CD4-positive, alpha-beta T cell treated with Interleukin-1 beta for 1 hour (primary cell): Measurements from ENCODE around the gene CACNA1H.

Source experiments
- DNase-seq, 2 donors: peaks; one replicate each; pipeline ENCODE4 v3.0.0-alpha.2; 2020 to 2022

The CACNA1H gene

GRCh38 chr16:1123525-1124230 lies 29.2 kb upstream of the CACNA1H start:
- no peak for DNase-seq

DNA sequence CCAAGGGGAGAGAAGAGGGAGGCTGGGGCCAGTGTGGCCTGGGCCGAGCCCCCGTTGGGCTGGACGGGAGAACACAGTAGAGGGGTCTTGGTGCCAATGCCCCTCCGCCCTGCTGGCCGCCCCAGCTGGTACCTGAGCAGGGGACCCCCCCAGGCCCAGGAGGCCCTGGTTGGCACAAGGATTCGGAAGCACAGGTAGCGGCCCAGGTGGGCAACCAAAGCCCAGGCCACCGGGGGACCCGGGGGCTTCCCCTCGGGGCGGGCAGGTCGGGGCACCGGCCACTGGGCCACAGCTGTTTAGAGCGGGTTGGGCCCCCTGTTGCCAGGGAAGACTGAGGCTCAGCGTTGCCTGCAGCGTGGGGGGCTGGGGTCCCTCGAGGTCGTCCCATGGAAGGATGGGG lies 28.6 kb upstream of the CACNA1H start:
- DNase-seq: no peak

DNA sequence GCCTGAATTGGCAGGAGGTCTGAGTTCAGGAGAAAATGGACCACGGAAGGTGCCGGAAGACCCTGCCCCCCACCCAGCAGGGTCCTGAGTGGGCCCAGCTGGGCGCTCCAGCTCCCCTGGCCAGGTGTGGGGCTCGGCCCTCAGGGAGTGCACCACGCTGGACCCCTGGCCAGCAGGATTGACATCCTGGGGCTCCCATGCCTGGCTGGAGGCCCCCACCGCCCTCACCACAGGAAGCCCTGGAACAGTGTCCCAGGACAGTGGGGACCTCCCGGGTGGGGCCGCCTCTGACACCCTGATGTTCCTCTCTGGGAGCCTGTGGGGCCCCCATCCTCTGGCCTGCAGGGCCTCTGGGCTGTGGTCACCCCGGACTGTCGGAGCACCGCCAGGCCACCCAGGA lies 28.1 kb upstream of the CACNA1H start:
- DNase-seq: no peak

GRCh38 chr16:1125471-1125870 lies 27.4 kb upstream of the CACNA1H start:
- peak in 1 of 2 donors; percentile 7 for DNase-seq

DNA sequence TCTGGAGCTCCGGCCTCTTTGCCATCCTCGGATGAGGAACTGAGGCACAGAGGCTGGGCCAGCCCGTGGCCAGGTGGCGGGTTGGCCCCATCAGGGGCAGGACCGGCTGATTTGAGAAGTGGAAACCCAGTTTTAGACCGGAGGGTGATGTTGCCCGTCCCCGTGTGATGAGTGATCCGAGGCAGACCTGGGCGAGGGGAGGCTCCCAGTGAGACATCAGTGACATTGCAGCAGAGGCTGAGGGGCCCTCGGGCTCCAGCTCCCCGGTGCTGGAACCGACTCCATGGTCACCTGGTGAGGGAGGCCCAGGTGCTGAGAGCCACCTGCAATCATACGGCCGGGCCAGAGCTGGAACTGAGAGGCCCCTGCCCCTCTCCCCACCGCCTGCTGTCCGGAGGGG lies 26.9 kb upstream of the CACNA1H start:
- no peak for DNase-seq

DNA sequence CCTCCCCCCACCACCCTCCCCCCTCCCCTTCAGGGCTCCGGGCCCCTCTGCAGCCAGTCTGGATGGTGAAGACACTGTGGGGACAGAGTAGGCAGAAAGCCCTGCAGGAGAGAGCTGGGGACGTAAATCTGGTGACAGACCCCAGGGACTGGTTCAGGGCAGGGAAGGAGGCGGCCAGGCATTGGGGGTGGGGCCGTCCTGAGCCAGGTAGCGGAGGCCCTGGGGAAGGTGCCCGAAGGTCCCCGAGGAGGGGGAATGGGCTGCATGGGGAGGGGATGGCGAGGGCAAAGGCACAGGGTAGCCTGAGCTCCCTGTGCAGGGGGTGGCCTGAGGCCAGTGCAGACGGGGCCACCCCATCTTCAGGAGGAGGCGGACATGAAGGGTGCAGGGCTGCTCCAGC lies 26.3 kb upstream of the CACNA1H start:
- DNase-seq: no peak

- no peak for DNase-seq
Observed at GRCh38 chr16:1127101-1127500, 25.8 kb upstream of the CACNA1H start.

- DNase-seq: no peak
Observed at GRCh38 chr16:1127971-1128715, 24.8 kb upstream of the CACNA1H start.

DNA sequence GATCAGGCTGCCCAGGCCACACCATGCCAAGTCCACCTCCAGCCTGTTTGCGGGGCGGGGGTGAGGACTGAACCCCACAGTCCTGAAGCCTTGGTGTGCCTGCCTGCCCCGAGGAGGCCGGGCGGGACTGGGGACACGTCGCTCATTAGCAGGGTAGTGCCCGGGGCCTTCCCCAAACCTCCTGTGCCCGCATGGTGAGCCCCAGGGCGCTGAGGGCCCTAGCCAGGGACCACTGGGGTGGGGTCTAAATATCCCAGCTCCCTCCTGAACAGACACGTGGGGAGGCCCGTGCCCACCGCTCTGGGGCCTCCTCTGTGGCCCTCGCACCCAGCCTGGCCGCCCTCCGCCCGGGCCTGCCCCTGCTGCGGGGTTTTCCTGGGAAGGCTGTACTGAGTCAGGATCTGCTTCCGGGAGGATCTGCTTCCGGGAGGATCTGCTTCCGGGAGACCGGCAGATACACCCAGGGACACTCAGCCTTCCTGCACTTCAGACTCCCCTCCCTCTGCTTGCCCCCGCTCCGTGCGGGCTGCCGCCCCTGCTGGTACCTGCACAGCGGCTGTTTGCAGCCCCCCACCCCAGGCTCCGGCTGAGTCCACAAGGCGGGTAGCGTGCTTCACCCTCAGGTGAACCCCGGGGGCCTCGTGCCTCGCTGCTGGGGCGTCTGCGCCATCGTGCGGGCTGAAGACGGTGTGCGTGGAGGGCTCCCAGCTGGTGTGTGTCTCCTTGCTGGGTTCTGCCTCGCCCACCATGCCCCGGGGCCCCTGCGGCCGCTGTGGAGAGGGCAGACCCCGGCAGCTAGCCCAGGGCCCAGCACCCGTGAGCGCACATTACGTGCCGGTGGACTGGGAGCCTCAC lies 23.6 kb upstream of the CACNA1H start:
- DNase-seq: no peak

GRCh38 chr16:1130382-1130781 lies 22.5 kb upstream of the CACNA1H start:
- no peak for DNase-seq

GRCh38 chr16:1131378-1131994 lies 21.4 kb upstream of the CACNA1H start:
- no peak for DNase-seq

- DNase-seq: no peak
Observed at GRCh38 chr16:1132431-1132830, 20.5 kb upstream of the CACNA1H start.

- no peak for DNase-seq
Observed at GRCh38 chr16:1133271-1133670, 19.6 kb upstream of the CACNA1H start.

DNA sequence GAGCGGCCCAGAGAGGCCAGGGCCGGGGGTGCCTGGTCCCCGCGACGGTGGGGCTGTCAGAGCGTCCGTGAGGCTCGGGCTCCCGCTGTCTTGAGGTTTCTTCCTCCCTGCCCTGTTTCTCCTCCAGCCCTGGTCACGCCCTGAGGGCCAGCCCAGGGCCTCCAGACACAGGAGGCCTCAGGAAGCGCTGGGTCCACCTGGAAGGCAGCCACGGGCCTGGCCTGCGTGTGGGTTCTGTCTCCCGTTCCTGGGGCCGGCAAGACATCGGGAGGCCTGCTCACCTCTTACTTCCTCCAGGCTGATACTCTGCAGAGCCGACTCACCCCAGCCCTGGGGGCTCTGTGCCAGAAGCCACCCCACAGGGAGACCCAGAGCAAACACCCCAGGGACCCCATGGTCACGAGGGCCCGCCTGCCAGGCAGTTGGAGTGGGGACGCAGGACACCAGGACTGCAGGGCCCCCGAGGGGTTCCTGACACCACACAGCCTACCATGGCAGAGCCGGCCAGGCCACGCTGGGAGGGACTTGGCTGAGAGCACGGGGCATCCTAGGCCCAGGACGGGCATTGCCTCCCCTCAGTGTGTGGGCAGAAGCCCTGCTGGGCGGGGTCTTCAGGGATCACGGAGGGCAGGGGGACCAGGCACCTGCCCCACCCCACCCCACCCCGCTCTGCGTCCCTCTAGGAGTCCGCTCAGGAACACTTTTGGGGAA lies 18.9 kb upstream of the CACNA1H start:
- no peak for DNase-seq

- DNase-seq: no peak
Observed at GRCh38 chr16:1134776-1135458, 18.0 kb upstream of the CACNA1H start.

DNA sequence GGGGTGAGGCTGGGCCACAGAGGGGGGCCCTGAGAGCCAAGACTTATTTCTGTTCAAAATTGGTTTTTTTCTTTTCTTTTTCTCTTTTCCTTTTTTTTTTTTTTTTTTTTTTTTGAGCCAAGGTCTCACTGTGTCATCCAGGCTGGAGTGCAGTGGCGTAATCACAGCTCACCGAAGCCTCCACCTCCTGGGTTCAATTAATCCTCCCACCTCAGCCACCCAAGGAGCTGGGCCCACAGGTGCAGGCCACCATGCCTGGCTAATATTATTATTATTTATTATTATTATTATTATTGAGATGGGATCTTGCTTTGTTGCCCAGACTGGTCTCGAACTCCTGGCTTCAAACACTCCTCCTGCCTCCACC lies 17.5 kb upstream of the CACNA1H start:
- DNase-seq: no peak

DNA sequence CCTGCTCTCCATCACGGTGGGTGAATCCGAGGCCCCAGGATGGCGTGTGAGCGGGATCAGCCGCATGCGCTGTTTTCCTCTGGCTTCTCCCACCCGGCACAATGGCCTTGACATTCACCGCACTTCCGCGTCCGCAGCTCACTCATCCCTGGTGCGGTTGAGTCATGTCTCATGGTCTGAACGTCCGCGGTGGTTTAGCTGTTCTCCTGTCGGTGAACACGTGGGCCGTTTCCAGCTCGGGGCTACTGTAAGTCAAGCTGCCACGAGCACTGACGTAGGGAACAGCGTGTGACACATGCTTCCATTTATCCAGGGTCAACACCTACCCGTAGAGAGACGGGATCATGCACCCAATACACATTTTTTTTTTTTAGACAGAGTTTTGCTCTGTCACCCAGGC lies 15.3 kb upstream of the CACNA1H start:
- DNase-seq: no peak

DNA sequence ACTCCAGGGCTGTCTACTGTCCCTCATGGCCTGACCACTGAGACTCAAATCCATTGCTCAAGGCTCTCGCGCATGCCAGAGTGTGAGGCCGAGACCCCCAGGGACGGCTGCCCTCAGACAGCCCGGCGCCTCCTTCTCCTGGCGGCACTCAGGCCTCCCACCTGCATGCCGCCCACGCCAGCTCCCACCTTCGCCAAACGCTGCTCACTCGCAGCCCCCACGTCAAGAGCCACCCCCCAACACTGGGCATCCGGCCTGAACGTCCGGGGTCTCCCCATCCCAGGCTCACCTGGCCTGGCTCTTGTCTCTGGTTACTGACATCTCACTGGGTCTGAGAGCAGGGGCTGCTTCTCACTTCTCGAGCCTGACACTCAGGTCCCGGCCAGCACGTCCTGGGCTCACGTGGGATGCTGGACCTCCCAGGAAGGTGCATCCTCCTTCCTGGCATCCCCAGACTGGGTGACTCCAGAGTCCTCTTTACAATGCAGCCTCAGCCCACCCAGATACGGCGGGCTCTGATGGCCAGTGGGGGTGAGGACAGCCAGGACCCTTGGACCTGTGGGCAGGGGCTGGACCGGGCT lies 12.2 kb upstream of the CACNA1H start:
- DNase-seq: no peak

GRCh38 chr16:1141191-1141590 lies 11.7 kb upstream of the CACNA1H start:
- no peak for DNase-seq

DNA sequence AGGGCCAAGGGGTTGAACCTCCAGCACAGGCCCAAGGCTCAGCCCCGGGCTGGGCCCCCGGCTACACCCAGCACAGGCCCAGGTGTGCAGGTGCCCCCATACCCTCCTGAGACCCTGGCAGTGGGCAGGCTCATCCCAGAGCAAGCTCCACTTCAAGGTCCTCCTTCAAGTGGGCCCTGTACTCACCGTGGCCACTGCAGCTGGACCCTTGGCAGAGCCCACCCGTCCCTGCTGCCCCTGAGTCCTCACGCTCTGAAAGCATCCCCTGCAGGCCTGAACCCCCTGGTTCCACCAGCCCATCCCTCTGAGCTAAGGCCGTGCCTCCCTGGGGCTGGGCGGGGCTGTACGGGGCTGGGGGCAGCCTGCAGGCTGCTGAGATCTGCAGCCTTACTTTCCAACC lies 11.2 kb upstream of the CACNA1H start:
- DNase-seq: no peak

- no peak for DNase-seq
Observed at GRCh38 chr16:1142911-1143310, 10.0 kb upstream of the CACNA1H start.
